Measurements from ENCODE around the gene POGK. TPM values are rescaled to one million over a fixed set of nuclear protein-coding genes. Genes with fewer than 3 reads are reported as not detected.

Gene POGK
- total RNA-seq, 1 donor from 2014 or later: 60.3 TPM

DNA sequence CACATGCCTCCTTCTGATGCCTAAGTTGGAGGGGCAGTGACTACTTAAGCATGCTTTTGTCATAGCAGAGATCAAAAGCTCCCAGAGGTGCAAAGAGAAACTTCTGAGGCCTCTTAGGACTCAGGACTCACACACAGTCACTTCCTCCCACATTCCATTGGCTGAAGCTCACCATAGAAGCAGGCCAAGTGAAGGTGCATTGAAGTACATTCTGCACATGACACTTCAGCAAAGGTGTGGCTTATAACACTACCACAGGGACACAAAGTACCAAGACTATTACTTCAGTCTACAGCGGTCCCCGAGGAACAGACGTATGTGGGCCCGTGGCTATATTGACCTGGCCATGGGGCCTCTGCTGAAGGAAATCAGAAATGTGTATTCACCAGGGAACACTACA lies 2.5 kb upstream of the POGK start:
- TF ChIP-seq, protein P1, sequence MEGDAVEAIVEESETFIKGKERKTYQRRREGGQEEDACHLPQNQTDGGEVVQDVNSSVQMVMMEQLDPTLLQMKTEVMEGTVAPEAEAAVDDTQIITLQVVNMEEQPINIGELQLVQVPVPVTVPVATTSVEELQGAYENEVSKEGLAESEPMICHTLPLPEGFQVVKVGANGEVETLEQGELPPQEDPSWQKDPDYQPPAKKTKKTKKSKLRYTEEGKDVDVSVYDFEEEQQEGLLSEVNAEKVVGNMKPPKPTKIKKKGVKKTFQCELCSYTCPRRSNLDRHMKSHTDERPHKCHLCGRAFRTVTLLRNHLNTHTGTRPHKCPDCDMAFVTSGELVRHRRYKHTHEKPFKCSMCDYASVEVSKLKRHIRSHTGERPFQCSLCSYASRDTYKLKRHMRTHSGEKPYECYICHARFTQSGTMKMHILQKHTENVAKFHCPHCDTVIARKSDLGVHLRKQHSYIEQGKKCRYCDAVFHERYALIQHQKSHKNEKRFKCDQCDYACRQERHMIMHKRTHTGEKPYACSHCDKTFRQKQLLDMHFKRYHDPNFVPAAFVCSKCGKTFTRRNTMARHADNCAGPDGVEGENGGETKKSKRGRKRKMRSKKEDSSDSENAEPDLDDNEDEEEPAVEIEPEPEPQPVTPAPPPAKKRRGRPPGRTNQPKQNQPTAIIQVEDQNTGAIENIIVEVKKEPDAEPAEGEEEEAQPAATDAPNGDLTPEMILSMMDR (IDR thresholded peaks at IDR 0.05; ENCODE audit: partially characterized antibody, unreplicated experiment): no peak
- no peak for DNase-seq
- H3K4me3 Mint-ChIP-seq (ENCODE audit: unreplicated experiment): no peak overlapping the region
- H3K27ac Mint-ChIP-seq (ENCODE audit: unreplicated experiment): no peak overlapping the region
- H3K36me3 Mint-ChIP-seq (ENCODE audit: unreplicated experiment): no peaks in the 10 kb centered on the region
- peaks cover 14% of the 10 kb centered on the region for H3K4me1 Mint-ChIP-seq (ENCODE audit: low read depth, unreplicated experiment)
- peaks cover 10% of the 10 kb centered on the region for H3K27me3 Mint-ChIP-seq (ENCODE audit: unreplicated experiment)
- peaks cover 11% of the 10 kb centered on the region for H3K9me3 Mint-ChIP-seq (ENCODE audit: unreplicated experiment)

DNA sequence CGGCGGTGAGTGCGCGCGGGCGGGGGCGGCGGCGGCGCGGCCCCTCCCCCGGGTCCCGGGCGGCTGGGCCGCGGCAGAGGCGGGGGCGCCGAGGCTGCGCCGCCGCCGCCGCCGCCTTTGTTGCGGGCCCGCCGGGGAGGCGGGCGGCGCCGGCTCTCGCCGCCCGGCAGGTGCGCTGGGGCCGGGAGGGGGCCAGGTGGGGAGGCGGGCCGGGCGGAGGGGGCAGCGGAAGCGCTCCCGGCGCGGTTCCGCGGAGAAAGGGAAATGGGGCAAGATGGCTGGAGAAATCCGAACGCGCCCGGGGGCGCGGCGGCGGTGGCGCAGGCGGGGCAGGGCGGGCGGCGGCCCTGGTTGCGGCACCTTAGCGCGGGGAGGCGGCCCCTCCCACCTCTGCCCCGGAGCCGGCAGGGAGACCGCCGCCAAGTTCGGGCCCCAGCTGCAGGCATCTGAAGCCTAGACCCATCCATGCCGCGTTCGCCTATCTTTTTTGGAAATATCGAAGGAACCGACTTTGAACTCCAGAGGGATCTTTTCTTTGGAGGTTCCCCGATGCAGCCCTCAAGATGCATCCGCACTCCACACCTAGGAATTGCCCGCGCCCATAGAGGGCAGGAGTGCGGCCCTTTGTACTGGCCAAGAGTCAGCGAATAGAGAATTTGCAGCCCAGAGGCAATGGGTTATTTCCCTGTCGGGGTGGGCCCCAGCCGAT lies 479 bp downstream of the POGK start:
- Mint-ChIP-seq H3K4me1 (ENCODE audit: low read depth, unreplicated experiment) (peaks cover 17% of the 10 kb centered on the region), H3K27ac (ENCODE audit: unreplicated experiment) (peak overlapping the region; percentile 93), H3K36me3 (ENCODE audit: unreplicated experiment) (no peaks in the 10 kb centered on the region), H3K27me3 (ENCODE audit: unreplicated experiment) (peaks cover 12% of the 10 kb centered on the region), H3K9me3 (ENCODE audit: unreplicated experiment) (peaks cover 11% of the 10 kb centered on the region), H3K4me3 (ENCODE audit: unreplicated experiment) (peak overlapping the region; percentile 90)
- TF ChIP-seq, protein P1 (IDR thresholded peaks at IDR 0.05; ENCODE audit: partially characterized antibody, unreplicated experiment): no peak
- DNase-seq: peak; percentile 72

DNA sequence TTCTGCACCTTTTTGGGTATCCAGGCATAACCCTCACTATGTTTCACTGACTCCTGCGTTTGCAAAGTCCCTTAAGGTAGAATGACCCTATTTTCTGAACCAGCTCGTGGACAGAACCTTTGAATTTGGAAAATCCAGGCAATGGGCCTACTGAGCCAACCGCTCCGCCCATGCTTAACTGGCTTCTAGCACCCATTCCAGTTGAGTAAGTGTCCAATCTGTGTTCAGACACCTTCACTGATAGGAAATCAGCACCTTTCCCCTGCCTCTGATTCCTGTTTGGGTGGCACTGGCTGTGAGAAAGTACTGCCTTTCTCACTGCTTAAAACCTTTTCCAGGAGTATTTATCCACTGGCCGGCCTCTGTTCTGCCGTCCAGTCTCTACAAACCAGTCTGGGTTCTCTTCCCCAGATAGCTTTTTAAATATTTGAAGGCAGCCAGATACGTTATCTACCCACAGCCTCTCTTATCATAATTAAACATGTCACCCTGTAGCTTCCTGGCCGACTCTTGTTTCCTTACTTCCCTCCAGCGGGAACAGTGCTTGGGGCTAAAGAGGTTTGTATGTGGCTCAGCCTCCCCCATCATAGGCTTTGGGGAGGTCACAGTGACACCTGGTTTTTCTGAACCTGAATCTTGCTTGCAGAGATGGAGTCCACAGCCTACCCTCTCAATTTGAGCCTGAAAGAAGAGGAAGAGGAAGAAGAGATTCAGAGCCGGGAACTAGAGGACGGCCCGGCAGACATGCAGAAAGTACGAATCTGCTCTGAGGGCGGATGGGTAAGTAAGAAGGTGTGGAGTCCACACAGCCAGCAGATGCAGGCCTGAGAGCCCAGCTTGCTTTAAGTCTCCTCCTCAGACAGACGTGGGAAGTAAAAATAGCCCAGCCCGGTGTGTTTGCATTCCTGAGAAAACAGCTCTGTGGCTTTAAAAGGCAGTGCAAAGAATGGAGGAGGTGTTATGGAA lies 1.3 kb downstream of the POGK start:
- TF ChIP-seq, protein P1 (IDR thresholded peaks at IDR 0.05; ENCODE audit: partially characterized antibody, unreplicated experiment): no peak
- peaks cover 12% of the 10 kb centered on the region for H3K27me3 Mint-ChIP-seq (ENCODE audit: unreplicated experiment)
- H3K27ac Mint-ChIP-seq (ENCODE audit: unreplicated experiment): peak overlapping the region; percentile 93
- DNase-seq: no peak
- H3K4me1 Mint-ChIP-seq (ENCODE audit: low read depth, unreplicated experiment): peaks cover 17% of the 10 kb centered on the region
- H3K36me3 Mint-ChIP-seq (ENCODE audit: unreplicated experiment): no peaks in the 10 kb centered on the region
- H3K4me3 Mint-ChIP-seq (ENCODE audit: unreplicated experiment): peak overlapping the region; percentile 90
- H3K9me3 Mint-ChIP-seq (ENCODE audit: unreplicated experiment): peaks cover 11% of the 10 kb centered on the region

DNA sequence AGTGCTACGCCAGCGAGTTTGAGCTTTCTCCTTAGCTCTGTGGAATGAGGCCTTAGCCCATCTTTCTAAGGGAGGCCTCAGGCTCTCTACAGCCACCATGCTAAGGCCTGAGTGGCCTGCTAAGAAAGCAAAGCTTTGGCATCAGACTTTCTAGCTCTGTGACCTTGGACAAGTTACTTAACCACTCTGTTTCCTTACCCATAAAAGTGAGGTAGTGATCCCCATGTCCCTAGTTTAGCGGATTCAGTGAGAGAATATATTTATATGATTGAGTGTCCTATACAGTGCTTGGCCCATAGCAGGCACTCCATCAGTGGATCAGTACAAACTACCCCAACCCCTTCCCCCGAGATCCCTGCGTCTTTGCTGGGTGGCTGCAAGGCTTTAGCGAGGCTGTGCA lies 4.0 kb downstream of the POGK start:
- H3K36me3 Mint-ChIP-seq (ENCODE audit: unreplicated experiment): no peaks in the 10 kb centered on the region
- peaks cover 10% of the 10 kb centered on the region for H3K9me3 Mint-ChIP-seq (ENCODE audit: unreplicated experiment)
- TF ChIP-seq, protein P1 (IDR thresholded peaks at IDR 0.05; ENCODE audit: partially characterized antibody, unreplicated experiment): no peak
- no peak overlapping the region for H3K4me3 Mint-ChIP-seq (ENCODE audit: unreplicated experiment)
- H3K4me1 Mint-ChIP-seq (ENCODE audit: low read depth, unreplicated experiment): peaks cover 15% of the 10 kb centered on the region
- DNase-seq: no peak
- peaks cover 15% of the 10 kb centered on the region for H3K27me3 Mint-ChIP-seq (ENCODE audit: unreplicated experiment)
- no peak overlapping the region for H3K27ac Mint-ChIP-seq (ENCODE audit: unreplicated experiment)
